Neural crest cell (in vitro differentiated cells): ENCODE data around the gene CARMIL3. TPM values are rescaled to one million over a fixed set of nuclear protein-coding genes. Genes with fewer than 3 reads are reported as not detected.

Experiments used
- DNase-seq: peaks from one replicate; pipeline ENCODE4 v3.0.0; 2021; ENCODE audit warnings: low read depth, mixed read lengths, low spot score
- H3K27ac Mint-ChIP-seq: one replicate; pipeline ENCODE4 v1.8.0; 2021; ENCODE audit warnings: mild to moderate bottlenecking, mixed read lengths; ENCODE audit not compliant: unreplicated experiment
- H3K27me3 Mint-ChIP-seq: 2 replicates; pipeline ENCODE4 v1.8.0; 2021; ENCODE audit warnings: low read depth, mild to moderate bottlenecking, mixed read lengths
- H3K36me3 Mint-ChIP-seq: 2 replicates; pipeline ENCODE4 v1.8.0; 2021; ENCODE audit warnings: low read depth, mild to moderate bottlenecking, mixed read lengths
- H3K4me1 Mint-ChIP-seq: 2 replicates; pipeline ENCODE4 v1.8.0; 2021; ENCODE audit warnings: mixed read lengths
- H3K4me3 Mint-ChIP-seq: one replicate; pipeline ENCODE4 v1.8.0; 2021; ENCODE audit warnings: mild to moderate bottlenecking, mixed read lengths
- H3K9me3 Mint-ChIP-seq: 2 replicates; pipeline ENCODE4 v1.8.0; 2021; ENCODE audit warnings: mixed read lengths
- CTCF ChIP-seq: fragments of 200-600 bp; sonication (generic); conservative IDR thresholded peaks from 2 replicates; pipeline ENCODE4 v1.5.0; 2021; ENCODE audit warnings: antibody characterized with exemption, mild to moderate bottlenecking
- total RNA-seq: library from RNA; stranded (reverse); gene quantifications from 2 replicates; pipeline ENCODE4 v1.2.1, GENCODE V29; 2021

Gene CARMIL3
- total RNA-seq, 1 donor from 2014 or later: 9.4 TPM

DNA sequence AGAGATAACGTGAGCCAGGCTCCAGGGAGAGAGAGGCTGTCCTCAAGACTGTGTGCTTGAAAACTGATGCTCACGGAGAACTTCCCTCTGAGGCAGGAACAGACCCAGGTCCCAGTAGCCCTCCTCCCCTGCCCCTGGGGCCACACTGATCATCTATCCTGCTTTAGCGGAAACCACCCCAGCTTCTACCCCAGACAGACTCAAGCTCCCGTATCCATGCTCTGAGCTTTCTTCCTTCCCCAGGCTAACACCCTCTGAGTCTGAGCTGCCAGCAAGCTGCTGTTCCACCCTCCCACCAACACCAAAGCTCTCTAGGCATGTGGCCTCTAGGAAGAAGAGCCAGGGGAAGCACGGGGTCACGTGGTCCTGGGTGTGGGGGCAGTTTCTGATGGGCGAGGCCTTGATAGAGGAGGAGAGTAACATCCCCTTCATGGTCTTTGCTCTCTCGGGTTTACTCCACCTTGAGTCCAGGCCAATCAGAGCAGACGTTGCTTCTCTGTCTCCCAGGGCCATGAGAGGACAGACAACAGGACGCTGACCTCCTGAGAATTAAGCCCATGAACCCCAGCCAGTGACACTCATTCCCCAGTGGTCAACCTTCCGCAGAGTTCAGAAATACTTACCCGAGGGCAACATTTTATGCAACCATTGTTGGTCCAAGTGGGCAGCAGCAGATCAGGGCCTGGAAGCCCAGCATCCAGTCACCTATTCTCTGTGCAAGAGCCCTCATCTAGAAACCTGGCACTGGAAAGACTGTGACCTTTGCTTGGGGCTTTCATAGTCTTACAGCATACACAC lies 43.7 kb downstream of the CARMIL3 start:
- Mint-ChIP-seq H3K27me3 (no peaks in the 10 kb centered on the region), H3K9me3 (no peaks in the 10 kb centered on the region), H3K36me3 (no peaks in the 10 kb centered on the region), H3K4me3 (peak overlapping the region; percentile 94), H3K4me1 (peaks cover 30% of the 10 kb centered on the region), H3K27ac (peak overlapping the region; percentile 86)
- no peak for TF ChIP-seq CTCF
- DNase-seq: no peak

DNA sequence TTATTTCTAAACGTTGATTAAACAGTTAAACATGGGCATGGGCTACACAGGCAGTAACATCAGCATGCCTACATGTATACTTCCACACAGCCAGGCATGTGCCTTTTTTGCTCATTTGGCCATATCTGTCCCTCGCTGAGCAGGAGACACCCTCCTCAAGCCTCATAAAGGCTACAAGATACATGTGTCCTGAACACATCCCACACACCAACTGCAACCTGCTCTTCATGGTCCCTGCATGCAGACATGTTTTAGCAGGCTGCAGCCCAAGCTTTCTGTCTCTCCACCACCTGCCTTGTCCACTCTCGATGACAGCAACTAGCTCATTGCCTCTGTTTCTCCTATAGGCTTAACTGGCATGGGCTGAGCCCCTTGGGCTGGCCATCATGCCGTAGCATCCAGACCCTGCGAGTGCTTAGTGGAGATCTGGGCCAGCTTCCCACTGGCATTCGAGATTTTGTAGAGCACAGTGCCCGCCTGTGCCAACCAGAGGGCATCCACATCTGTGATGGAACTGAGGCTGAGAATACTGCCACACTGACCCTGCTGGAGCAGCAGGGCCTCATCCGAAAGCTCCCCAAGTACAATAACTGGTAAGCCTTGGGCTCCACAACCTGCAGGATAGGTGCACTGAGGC lies 44.9 kb downstream of the CARMIL3 start:
- H3K27ac Mint-ChIP-seq: no peak overlapping the region
- peaks cover 27% of the 10 kb centered on the region for H3K4me1 Mint-ChIP-seq

DNA sequence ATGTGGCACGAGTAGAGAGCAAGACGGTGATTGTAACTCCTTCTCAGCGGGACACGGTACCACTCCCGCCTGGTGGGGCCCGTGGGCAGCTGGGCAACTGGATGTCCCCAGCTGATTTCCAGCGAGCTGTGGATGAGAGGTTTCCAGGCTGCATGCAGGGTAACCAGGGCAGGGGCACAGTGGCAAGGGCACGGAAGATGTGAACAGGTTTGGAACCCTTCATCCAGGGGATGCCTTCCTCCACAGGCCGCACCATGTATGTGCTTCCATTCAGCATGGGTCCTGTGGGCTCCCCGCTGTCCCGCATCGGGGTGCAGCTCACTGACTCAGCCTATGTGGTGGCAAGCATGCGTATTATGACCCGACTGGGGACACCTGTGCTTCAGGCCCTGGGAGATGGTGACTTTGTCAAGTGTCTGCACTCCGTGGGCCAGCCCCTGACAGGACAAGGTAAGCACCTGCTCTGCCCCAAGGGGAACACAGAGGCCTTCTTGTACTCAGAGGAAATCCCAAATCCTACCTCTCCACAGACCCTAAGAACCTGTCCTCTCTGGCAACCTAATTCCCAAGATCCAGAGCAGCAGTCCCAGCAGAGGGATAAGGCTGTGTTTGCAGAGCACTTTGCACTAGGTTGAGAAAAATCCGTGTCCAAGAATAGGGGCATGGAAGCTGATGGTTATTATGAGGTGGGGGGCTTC lies 46.6 kb downstream of the CARMIL3 start:
- Mint-ChIP-seq H3K36me3 (no peaks in the 10 kb centered on the region), H3K4me1 (peaks cover 19% of the 10 kb centered on the region), H3K9me3 (no peaks in the 10 kb centered on the region), H3K27me3 (no peaks in the 10 kb centered on the region), H3K4me3 (no peak overlapping the region), H3K27ac (no peak overlapping the region)
- DNase-seq: no peak
- TF ChIP-seq CTCF: no peak

More for the DNA sequence above, 44.9 kb downstream of the CARMIL3 start:
- H3K36me3 Mint-ChIP-seq: no peaks in the 10 kb centered on the region
- H3K9me3 Mint-ChIP-seq: no peaks in the 10 kb centered on the region
- TF ChIP-seq CTCF: no peak
- H3K27me3 Mint-ChIP-seq: no peaks in the 10 kb centered on the region
- DNase-seq: no peak
- peak overlapping the region; percentile 71 for H3K4me3 Mint-ChIP-seq

GRCh38 chr14:24098927-24099813 lies 47.4 kb downstream of the CARMIL3 start:
- Mint-ChIP-seq H3K4me1 (peaks cover 15% of the 10 kb centered on the region), H3K9me3 (no peaks in the 10 kb centered on the region), H3K4me3 (no peak overlapping the region), H3K27ac (no peak overlapping the region), H3K27me3 (no peaks in the 10 kb centered on the region), H3K36me3 (peaks cover 3% of the 10 kb centered on the region)
- TF ChIP-seq CTCF: no peak
- DNase-seq: no peak
